GM08714 (cell line): ENCODE measurements around the gene NPAS3.

ENCODE experiments used
- H3K4me3 ChIP-seq: fragments of 200-500 bp; sonication (Bioruptor generic); 2 replicates; pipeline ENCODE4 v1.5.1; 2014; ENCODE audit warnings: mild to moderate bottlenecking, low read length, inconsistent platforms
- ZNF274 ChIP-seq: IDR thresholded peaks from 2 replicates; pipeline ENCODE4 v1.6.1; 2012; ENCODE audit warnings: mild to moderate bottlenecking, low read depth, low read length

Gene NPAS3

DNA sequence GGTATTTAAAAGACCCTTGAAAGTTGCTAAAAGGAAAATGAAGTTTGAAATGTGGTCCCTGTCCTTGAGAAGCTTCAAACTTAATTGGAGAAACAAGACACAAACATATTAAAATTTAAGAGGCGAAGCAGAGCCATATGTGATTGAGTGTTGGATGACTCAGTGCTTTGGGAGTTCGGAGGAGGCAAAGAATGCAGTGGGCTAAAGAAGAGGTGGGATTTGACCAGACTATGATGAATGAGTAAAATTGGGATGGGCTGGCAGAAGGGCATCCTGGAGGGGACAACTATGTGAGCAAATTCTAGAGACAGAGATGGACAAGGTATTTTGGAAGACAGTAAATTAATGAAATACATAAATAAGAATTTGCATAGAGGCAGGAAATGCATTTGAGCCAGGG lies 653.6 kb downstream of the NPAS3 start:
- no peak for TF ChIP-seq ZNF274
- H3K4me3 ChIP-seq = no peak overlapping the region

DNA sequence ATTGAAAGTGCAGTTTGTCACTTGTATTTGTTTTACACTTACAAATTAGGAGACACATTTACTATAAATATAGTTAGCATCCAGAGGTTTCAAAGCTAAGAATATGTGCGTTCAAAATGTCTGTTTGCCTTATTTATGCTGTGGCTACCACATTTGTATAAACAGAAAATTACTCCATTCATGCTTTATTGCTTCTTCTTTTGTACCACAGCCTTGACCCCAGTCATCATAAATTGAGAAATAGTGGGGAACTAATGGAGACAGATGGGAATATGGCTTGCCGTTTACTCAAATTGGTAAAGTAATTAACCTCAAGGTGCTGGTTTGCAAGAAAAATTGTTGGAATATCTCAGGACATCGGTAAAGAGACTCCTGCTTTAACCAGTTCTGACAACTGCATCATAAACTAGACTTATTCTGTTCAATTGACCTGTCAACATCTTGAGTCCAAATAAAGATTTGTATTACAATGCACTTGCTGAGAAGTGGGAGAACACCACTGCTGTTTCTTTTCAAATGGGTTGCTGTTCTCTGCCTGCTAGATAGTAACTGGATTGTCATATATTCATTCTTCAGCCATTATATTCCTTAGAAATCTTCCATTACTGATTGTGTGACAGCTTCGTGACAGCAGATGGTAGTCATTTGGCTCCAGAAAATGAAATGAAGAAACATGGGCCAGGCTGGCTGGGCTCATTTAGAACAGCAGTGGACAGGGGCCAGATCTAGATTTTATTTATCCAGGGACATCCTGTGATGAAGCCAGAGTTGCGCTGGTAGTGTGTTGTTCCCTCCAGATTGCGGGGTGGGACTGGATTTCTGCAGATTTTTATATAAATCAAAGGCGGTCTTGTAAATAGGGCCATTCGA lies 657.8 kb downstream of the NPAS3 start:
- H3K4me3 ChIP-seq = no peak overlapping the region
- TF ChIP-seq ZNF274 = no peak

DNA sequence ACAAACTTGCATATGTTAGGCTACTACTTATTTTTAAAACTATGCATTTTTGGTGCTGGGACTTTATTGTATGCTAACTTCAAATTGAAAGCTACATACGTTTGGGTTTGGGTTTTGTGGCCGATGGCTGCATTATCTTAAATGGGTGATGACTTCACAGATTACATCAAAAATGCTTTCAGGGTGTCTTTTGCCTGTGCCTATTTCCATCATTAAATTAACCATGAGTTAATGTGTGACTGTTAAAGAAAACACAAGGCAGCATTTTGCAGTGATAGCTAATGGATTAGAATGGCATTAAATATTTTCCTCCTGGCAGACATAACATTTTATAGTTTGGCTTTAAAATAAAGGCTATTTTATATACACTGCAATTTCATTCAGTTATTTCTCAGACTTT lies 659.9 kb downstream of the NPAS3 start:
- TF ChIP-seq ZNF274 = no peak

DNA sequence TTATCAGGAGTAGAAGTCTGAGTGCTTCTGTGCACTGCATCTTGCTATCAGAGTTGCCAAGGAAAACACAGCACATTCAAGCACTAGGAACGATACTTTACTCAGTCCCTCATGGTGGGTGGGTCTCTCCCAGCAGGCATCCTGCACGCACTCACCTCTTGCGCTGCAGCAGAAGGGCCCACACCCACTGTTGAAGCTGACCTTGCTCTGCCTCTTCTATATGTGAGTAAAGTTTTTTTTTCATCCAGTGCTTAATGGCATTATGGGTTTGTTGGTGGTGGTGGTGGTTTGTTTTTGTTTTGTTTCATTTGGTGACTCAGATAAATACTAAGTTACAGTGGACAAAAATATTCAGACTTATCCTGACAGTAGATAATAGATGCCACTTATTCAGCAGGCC lies 663.7 kb downstream of the NPAS3 start:
- H3K4me3 ChIP-seq = no peak overlapping the region
- no peak for TF ChIP-seq ZNF274

More for the DNA sequence above, 659.9 kb downstream of the NPAS3 start:
- H3K4me3 ChIP-seq = no peak overlapping the region

DNA sequence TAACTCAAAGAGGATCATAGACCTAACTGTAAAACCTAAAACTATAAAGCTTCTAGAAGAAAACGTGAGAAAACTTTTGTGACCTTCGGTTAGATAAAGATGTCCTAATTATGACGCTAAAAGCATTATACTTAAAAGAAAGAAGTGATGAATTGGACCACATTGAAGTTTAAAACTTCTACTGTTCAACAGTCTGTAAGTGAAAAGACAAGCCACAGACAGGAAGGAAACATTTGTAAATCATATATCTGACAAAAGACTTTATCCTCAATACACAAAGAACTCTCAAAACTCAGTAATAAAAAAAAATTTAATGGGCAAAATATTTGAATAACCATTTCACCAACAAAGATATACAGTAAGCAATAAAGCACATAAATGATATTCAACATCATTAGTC lies 667.9 kb downstream of the NPAS3 start:
- H3K4me3 ChIP-seq = no peak overlapping the region

DNA sequence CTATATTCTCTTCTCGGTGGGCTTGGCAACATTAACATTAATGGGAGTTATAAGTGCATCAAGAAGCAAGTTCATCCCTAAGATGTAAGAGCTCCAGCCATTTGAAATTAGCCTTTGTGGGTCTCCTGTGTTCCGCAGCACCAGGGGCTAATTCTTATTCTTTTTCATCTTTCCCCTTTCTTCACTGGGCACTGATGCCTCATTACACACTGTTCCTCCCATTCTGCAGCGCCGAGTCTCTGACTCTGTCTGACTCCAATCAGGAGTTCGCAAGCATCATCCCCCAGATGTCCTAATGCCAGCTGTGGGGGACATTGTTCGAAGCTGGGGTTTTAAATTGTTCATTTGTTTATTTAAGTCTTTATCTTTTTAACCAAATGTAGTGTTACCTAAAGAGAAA lies 670.9 kb downstream of the NPAS3 start:
- no peak overlapping the region for H3K4me3 ChIP-seq
- TF ChIP-seq ZNF274 = no peak

More for the DNA sequence above, 667.9 kb downstream of the NPAS3 start:
- TF ChIP-seq ZNF274 = no peak

DNA sequence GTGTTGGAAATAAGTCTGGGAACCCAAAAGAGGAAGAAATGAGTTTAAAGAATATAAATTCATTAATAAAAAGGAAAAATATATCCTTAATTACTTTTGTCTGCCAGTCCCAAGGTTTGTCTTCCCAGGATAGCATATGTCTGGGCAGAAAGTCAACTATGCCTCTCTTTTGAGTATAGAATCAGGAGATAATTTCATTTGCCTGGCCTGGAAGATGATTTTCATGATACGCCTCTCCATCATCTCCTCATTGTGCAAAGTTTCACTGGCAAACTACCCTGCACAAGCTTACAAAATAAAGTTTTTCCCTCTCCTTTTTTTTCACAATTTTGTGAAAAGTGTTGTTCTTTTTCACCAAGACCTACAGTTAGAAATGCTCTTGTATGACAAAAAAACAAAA lies 671.4 kb downstream of the NPAS3 start:
- no peak overlapping the region for H3K4me3 ChIP-seq
- no peak for TF ChIP-seq ZNF274

DNA sequence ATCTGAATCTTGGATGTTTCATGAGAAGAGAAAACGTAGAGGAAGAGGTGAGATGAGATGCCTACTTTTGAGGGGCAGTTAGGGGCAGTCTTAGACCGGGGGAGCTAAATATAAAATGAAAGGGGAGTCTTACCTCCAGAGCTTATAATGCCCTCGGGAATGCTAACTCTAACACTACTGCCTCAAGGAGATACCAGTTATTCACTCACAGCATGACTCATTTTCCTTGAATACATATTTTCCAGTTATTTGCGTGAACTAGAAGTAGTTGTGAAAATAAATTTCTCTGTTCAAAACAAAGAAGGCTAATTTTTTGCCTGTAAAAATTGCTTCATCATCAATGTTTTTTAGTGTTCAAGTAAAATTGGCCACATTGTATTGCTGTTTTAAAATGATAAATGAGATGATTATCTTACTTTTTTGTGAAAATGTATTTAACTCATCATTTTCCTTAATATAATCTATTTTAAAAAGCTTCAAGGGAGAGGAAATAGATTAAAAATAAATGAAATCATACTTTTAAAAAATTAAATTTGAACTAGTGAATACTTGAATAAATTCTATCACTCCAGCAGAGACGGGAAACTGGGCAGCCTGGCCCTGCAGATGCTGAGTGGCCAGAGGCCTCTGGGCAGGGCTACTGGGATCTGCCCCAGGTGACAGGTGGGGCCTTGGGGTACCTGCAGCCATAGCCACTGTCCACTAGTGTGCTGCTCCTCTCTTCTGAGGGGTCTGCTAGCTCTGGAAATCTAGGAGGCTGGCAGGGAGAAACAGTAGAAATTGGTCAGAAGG lies 672.9 kb downstream of the NPAS3 start:
- no peak overlapping the region for H3K4me3 ChIP-seq
- TF ChIP-seq ZNF274 = no peak

DNA sequence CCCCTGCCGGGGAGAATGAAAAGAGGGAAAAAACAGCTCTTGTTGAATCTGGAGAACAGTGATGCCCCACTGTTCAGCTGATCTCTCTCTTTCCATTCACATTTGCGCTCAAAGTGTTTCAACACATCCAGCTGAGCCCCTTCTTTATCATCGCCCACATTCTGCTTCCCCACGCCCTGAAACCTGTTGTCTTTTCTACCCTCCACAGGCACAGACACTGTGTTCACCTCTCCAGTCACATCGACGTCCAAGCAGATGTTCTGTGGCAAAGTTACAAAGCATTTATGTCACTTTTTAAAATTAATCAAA lies 673.5 kb downstream of the NPAS3 start:
- H3K4me3 ChIP-seq = no peak overlapping the region
- no peak for TF ChIP-seq ZNF274

DNA sequence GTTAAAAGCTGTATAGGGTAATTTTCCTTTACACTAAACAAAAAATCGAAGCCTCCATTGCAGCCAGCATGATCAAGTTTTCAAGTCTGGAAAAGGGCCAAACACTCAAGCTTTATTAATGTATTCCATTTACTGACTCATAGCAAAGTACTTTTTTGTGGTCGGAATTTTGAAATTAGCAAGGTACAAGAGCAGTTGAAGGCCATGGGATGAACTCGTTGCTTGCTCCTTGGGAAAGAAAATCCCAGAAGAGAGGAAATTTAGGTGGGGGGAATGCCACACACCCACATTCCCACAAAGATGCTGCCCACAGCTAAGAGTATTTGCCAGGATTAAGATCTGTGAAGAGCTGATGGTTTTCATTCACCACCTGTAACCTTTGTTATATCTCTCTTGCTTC lies 678.5 kb downstream of the NPAS3 start:
- no peak overlapping the region for H3K4me3 ChIP-seq
- TF ChIP-seq ZNF274 = no peak

DNA sequence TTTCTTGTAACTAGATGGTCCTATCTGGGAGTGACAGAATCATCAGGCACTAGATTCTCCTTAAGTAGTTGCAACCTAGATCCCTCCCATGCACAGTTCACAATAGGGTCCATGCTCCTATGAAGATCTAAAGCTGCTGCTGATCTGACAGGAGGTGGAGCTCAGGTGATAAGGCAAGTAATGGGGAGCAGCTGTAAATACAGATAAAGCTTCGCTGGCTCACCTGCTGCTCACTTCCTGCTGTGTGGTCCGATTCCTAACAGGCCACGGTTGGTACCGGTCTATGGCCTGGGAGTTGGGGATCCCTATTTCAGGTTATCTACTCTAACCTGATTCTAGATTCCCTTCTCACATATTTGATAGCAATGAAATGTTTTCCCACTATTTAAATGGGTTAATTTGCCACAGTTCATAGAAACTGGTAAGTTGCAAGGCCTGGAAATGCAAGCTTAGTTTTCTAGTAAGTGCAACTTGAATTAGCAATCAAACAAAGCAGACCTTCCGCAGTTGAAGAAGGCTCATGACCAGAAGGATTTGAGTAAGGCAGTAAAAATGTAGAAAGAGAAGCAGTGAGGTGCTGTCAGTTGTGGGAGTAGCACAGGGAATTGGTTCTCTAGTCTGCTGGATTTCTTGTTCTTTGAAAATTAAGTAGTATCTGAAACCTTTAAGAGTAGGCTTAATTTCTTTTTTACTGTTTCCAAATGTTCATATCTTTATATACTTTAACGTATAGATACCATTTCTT lies 679.9 kb downstream of the NPAS3 start:
- no peak for TF ChIP-seq ZNF274
- no peak overlapping the region for H3K4me3 ChIP-seq

DNA sequence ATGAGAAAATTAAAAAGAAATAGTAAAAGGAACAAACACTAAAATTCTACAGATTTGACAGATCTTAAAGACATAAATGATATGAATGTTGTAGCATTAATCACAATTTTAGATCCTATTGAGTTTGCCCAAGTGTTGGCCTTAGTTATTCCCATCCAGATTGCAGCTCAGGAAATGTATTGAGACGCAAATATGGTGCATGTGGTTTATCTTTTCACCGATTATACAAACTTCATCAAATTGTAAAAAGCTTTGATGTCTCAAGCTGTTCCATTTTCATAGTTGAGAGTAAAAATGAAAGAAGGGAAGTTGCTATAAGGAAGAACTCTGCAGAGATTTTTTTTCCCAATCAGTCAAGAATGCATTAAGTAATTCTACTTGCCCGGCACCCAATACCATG lies 683.8 kb downstream of the NPAS3 start:
- no peak overlapping the region for H3K4me3 ChIP-seq
- no peak for TF ChIP-seq ZNF274

DNA sequence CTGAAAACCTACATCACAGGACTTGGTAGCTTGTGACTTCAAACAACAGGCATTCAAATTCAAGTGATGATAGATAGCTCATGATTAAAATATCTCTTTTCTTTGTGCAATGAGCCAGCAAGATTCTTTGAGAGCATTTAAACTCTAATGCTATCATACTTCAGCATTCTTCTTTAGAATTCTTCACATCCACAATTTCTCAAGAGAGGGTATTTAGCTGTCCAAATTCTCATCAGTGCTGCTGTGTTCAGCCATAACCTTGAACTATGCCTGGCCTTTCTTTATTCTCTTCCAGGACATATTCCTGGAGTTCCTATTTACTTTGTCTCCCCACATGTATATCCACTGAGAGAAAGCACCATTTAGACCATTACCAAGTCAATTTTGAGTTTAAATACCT lies 691.1 kb downstream of the NPAS3 start:
- no peak overlapping the region for H3K4me3 ChIP-seq
- TF ChIP-seq ZNF274 = no peak

DNA sequence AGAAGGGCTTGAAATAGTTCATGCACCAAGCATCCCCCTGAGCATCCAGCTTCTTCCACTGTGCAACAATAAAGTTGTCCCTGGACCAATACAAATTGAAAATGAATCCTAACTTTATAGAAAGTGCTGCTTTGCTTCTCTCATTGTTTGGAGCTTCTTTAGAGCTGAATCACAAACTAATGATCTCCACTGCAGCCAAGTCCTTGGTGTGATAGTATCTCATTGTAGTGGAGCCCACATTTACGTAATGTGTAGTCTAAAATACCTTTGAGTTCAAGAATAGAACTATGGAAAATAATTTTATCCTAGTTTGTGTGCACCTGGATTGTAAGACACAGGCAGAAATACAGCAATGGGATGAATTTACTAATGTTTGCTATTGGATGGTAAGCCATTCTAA lies 692.3 kb downstream of the NPAS3 start:
- no peak overlapping the region for H3K4me3 ChIP-seq
- no peak for TF ChIP-seq ZNF274

DNA sequence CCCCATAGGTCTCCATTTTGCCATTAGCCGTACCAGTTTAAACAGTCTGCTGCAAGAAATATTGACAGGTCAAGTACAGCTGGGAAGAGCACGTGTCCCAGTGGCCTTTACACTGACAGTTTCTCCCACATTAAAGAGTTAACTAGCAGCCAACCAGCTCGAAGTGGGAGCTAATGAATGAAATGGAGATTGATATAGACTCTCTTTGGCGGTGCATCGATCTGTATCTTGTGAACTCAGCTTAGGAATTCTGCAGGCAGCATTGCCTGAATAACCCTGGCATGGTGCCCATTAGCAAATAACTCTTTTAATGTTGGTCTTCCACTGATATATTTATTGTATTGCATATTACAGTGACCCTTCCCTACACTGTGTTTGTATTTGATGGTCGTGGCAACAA lies 692.8 kb downstream of the NPAS3 start:
- no peak overlapping the region for H3K4me3 ChIP-seq
- TF ChIP-seq ZNF274 = no peak

DNA sequence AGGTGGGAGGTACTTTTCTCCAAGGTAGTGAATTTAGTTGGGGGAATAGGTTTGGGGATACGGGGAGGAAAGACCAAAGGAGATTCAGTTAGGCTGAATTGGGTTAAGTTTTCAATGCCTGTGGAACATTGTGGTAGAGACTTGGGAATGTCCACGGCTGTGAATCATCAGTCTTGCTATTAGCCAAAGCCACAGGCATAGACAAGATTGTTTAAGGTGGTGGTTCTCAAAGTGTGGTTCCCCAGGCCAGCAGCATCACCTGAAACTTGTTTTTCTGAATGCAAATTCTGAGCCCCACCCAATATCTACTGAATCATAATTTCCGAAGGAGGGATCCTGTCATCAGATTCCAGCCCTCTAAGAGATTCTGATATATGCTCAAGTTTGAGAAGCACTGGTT lies 696.0 kb downstream of the NPAS3 start:
- no peak for TF ChIP-seq ZNF274
- H3K4me3 ChIP-seq = no peak overlapping the region
